Measurements from ENCODE around the gene GNPTAB.

The GNPTAB gene

GRCh38 chr12:101806265-101806664, 24.5 kb downstream of the GNPTAB start:
- Histone ChIP-seq H3K4me3 (ENCODE audit: severe bottlenecking) (no peak overlapping the region), H3K27ac (ENCODE audit: poor library complexity, severe bottlenecking) (no peak overlapping the region), H3K9me3 (ENCODE audit: severe bottlenecking) (no peaks in the 10 kb centered on the region), H3K27me3 (ENCODE audit: insufficient read depth, poor library complexity, severe bottlenecking) (no peaks in the 10 kb centered on the region), H3K4me1 (ENCODE audit: insufficient read depth, poor library complexity, severe bottlenecking) (no peaks in the 10 kb centered on the region), H3K36me3 (ENCODE audit: low read depth) (no peaks in the 10 kb centered on the region)
- TF ChIP-seq CTCF (IDR thresholded peaks at IDR 0.05; ENCODE audit: poor library complexity, severe bottlenecking), result no peak
- ATAC-seq (ENCODE audit: low read depth), result no peak
- no peak for DNase-seq (ENCODE audit: low spot score)

- Histone ChIP-seq H3K27me3 (ENCODE audit: insufficient read depth, poor library complexity, severe bottlenecking) (no peaks in the 10 kb centered on the region), H3K9me3 (ENCODE audit: severe bottlenecking) (no peaks in the 10 kb centered on the region), H3K4me1 (ENCODE audit: insufficient read depth, poor library complexity, severe bottlenecking) (no peaks in the 10 kb centered on the region), H3K27ac (ENCODE audit: poor library complexity, severe bottlenecking) (no peak overlapping the region), H3K36me3 (ENCODE audit: low read depth) (no peaks in the 10 kb centered on the region), H3K4me3 (ENCODE audit: severe bottlenecking) (no peak overlapping the region)
- ATAC-seq (ENCODE audit: low read depth) (no peak), DNase-seq (ENCODE audit: low spot score) (no peak)
- TF ChIP-seq CTCF (IDR thresholded peaks at IDR 0.05; ENCODE audit: poor library complexity, severe bottlenecking), result no peak
Measured at GRCh38 chr12:101804409-101804808, 26.4 kb downstream of the GNPTAB start.

GRCh38 chr12:101803978-101804377, 26.8 kb downstream of the GNPTAB start:
- no peak for DNase-seq (ENCODE audit: low spot score)
- H3K36me3 ChIP-seq (ENCODE audit: low read depth), result no peaks in the 10 kb centered on the region
- TF ChIP-seq CTCF (IDR thresholded peaks at IDR 0.05; ENCODE audit: poor library complexity, severe bottlenecking), result no peak
- ATAC-seq (ENCODE audit: low read depth), result no peak
- H3K4me1 ChIP-seq (ENCODE audit: insufficient read depth, poor library complexity, severe bottlenecking), result no peaks in the 10 kb centered on the region
- no peaks in the 10 kb centered on the region for H3K9me3 ChIP-seq (ENCODE audit: severe bottlenecking)
- H3K27me3 ChIP-seq (ENCODE audit: insufficient read depth, poor library complexity, severe bottlenecking), result no peaks in the 10 kb centered on the region
- no peak overlapping the region for H3K27ac ChIP-seq (ENCODE audit: poor library complexity, severe bottlenecking)
- no peak overlapping the region for H3K4me3 ChIP-seq (ENCODE audit: severe bottlenecking)

- no peak for ATAC-seq (ENCODE audit: low read depth)
- Histone ChIP-seq H3K36me3 (ENCODE audit: low read depth) (no peaks in the 10 kb centered on the region), H3K4me1 (ENCODE audit: insufficient read depth, poor library complexity, severe bottlenecking) (no peaks in the 10 kb centered on the region), H3K27ac (ENCODE audit: poor library complexity, severe bottlenecking) (no peak overlapping the region), H3K4me3 (ENCODE audit: severe bottlenecking) (no peak overlapping the region), H3K27me3 (ENCODE audit: insufficient read depth, poor library complexity, severe bottlenecking) (no peaks in the 10 kb centered on the region), H3K9me3 (ENCODE audit: severe bottlenecking) (no peaks in the 10 kb centered on the region)
- DNase-seq (ENCODE audit: low spot score), result no peak
- TF ChIP-seq CTCF (IDR thresholded peaks at IDR 0.05; ENCODE audit: poor library complexity, severe bottlenecking), result no peak
Measured at GRCh38 chr12:101802486-101802885, 28.3 kb downstream of the GNPTAB start.

GRCh38 chr12:101799774-101800173, 31.0 kb downstream of the GNPTAB start:
- no peak for TF ChIP-seq CTCF (IDR thresholded peaks at IDR 0.05; ENCODE audit: poor library complexity, severe bottlenecking)
- Histone ChIP-seq H3K27ac (ENCODE audit: poor library complexity, severe bottlenecking) (no peak overlapping the region), H3K4me1 (ENCODE audit: insufficient read depth, poor library complexity, severe bottlenecking) (no peaks in the 10 kb centered on the region), H3K36me3 (ENCODE audit: low read depth) (no peaks in the 10 kb centered on the region), H3K27me3 (ENCODE audit: insufficient read depth, poor library complexity, severe bottlenecking) (no peaks in the 10 kb centered on the region), H3K9me3 (ENCODE audit: severe bottlenecking) (no peaks in the 10 kb centered on the region), H3K4me3 (ENCODE audit: severe bottlenecking) (no peak overlapping the region)
- ATAC-seq (ENCODE audit: low read depth), result no peak
- no peak for DNase-seq (ENCODE audit: low spot score)
